A673 (cell line): ENCODE data around the gene OR8B3. TPM values are rescaled to one million over a fixed set of nuclear protein-coding genes. Genes with fewer than 3 reads are reported as not detected.

Experiments
- BruUV-seq: library from RNA; stranded (reverse); fragments of 400-500 nt; replicated peaks from 2 replicates; lab custom pipeline; 2021; lab: Mats Ljungman, UMichigan
- CTCF ChIA-PET: fragments of 300-600 bp; sonication (Branson Sonifier 250); formaldehyde crosslinking; loops from one replicate; lab custom pipeline; 2022; ENCODE audit warnings: antibody characterized with exemption; lab: Charles Lee
- POLR2A ChIA-PET: fragments of 300-600 bp; sonication (Branson Sonifier 250); formaldehyde crosslinking; loops from one replicate; lab custom pipeline; 2022; ENCODE audit warnings: antibody characterized with exemption; ENCODE audit not compliant: low non-redundant PET; lab: Charles Lee
- DNase-seq: peaks from one replicate; pipeline ENCODE4 v3.0.0-alpha.2; 2015; ENCODE audit warnings: low spot score
- H3K27ac ChIP-seq: fragments of 200-600 bp; sonication (generic); 2 replicates; pipeline ENCODE4 v1.5.1; 2016; ENCODE audit warnings: mixed run types, low read depth, mild to moderate bottlenecking, mixed read lengths, antibody characterized with exemption, low read length; ENCODE audit not compliant: poor library complexity, severe bottlenecking
- H3K27me3 ChIP-seq: fragments of 200-600 bp; sonication (generic); replicated peaks from 2 replicates; pipeline ENCODE4 v1.6.1; 2017; ENCODE audit warnings: mixed run types, low read depth, mild to moderate bottlenecking, mixed read lengths, antibody characterized with exemption, low read length; ENCODE audit not compliant: insufficient read depth, poor library complexity
- H3K36me3 ChIP-seq: fragments of 200-600 bp; sonication (generic); 2 replicates; pipeline ENCODE4 v1.6.1; 2016; ENCODE audit warnings: mixed run types, mild to moderate bottlenecking, mixed read lengths, antibody characterized with exemption, low read length; ENCODE audit not compliant: insufficient read depth, poor library complexity, severe bottlenecking
- H3K4me1 ChIP-seq: fragments of 200-600 bp; sonication (generic); 2 replicates; pipeline ENCODE4 v1.6.1; 2017; ENCODE audit warnings: mixed run types, mild to moderate bottlenecking, mixed read lengths, antibody characterized with exemption, low read length; ENCODE audit not compliant: insufficient read depth, poor library complexity, severe bottlenecking
- H3K4me3 ChIP-seq: fragments of 200-600 bp; sonication (generic); 2 replicates; pipeline ENCODE4 v1.5.1; 2016; ENCODE audit warnings: low read depth, mixed run types, mild to moderate bottlenecking, mixed read lengths, low read length; ENCODE audit not compliant: poor library complexity, severe bottlenecking
- H3K9me3 ChIP-seq: fragments of 200-600 bp; sonication (generic); 2 replicates; pipeline ENCODE4 v1.6.1; 2016; ENCODE audit warnings: mixed run types, low read depth, mild to moderate bottlenecking, mixed read lengths, antibody characterized with exemption, low read length; ENCODE audit not compliant: poor library complexity, severe bottlenecking
- CTCF ChIP-seq: fragments of 300-800, 200-600 bp; sonication (generic); conservative IDR thresholded peaks from 2 replicates; pipeline ENCODE4 v1.5.1; 2017; ENCODE audit warnings: low read depth, mild to moderate bottlenecking, antibody characterized with exemption, low read length, moderate library complexity, mixed read lengths
- EZH2 ChIP-seq: fragments of 200-600 bp; sonication (generic); IDR thresholded peaks from 2 replicates; pipeline ENCODE4 v1.6.1; 2017; ENCODE audit warnings: borderline replicate concordance, low read depth, mild to moderate bottlenecking, mixed read lengths, antibody characterized with exemption, low read length; ENCODE audit not compliant: poor library complexity, severe bottlenecking
- intact Hi-C: fragments of 100-400 bp; cut with micrococcal nuclease; formaldehyde crosslinking; loops from one replicate; pipeline ENCODE4 v1.10.0; 2022; ENCODE audit not compliant: unreplicated experiment
- total RNA-seq: library from RNA; stranded (reverse); gene quantifications from 2 replicates; pipeline ENCODE4 v1.2.3, GENCODE V29; 2021

The OR8B3 gene
- total RNA-seq, 1 experiment from 2014 or later = not detected

DNA sequence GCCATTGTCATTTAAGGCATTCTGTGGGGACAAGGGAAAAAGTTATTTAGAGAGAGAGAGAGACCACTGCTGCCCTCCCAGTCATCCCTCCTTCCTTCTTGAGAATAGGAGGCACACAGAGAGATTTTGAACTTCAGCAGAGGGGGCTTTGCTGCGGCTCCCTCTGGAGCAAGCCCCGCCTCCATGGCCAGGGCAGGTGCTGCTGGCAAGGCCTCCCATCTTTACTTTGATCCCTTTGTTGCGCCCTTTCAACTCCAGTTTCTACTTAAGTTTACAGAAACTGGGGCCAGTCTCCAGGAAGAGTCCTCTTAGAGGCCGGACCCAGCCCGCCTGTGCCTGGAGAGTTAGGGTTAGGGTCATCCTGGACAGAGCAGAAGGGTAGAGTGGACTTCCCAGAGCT, 42.3 kb upstream of the OR8B3 start:
- TF ChIP-seq EZH2 = no peak
- TF ChIP-seq CTCF = no peak
- H3K27me3 ChIP-seq = peaks cover under 1% of the 10 kb centered on the region
- CTCF ChIA-PET = no interaction called here

DNA sequence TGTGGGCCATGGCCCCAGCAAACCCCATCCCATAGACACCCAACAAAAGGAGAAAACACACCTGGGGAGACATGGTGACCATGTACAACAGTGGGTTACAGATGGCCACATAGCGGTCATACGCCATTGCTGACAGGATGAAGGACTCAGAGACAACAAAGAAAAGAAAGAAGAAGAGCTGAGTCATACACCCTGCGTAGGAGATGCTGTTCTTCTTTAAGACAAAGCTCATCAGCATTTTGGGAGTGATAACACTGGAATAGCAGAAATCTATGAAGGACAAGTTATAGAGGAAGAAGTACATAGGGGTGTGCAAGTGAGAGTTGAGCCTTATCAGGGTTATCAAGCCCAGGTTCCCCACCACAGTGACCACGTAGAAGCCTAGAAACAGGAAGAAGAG, 41.8 kb upstream of the OR8B3 start:
- intact Hi-C loops = no loop called here
- no peaks in the 10 kb centered on the region for H3K4me1 ChIP-seq
- DNase-seq = no peak
- peaks cover 6% of the 10 kb centered on the region for H3K27me3 ChIP-seq
- H3K36me3 ChIP-seq = no peaks in the 10 kb centered on the region
- POLR2A ChIA-PET = no interaction called here
- CTCF ChIA-PET = no interaction called here
- H3K4me3 ChIP-seq = no peak overlapping the region
- TF ChIP-seq EZH2 = no peak
- TF ChIP-seq CTCF = no peak
- H3K27ac ChIP-seq = no peak overlapping the region
- H3K9me3 ChIP-seq = no peaks in the 10 kb centered on the region
- no TSS peak for BruUV-seq

More for the DNA sequence above, 42.3 kb upstream of the OR8B3 start:
- H3K9me3 ChIP-seq = no peaks in the 10 kb centered on the region
- no peaks in the 10 kb centered on the region for H3K36me3 ChIP-seq
- DNase-seq = no peak
- POLR2A ChIA-PET = no interaction called here
- no peaks in the 10 kb centered on the region for H3K4me1 ChIP-seq
- no peak overlapping the region for H3K27ac ChIP-seq
- BruUV-seq = no TSS peak
- no peak overlapping the region for H3K4me3 ChIP-seq
- intact Hi-C loops = no loop called here

DNA sequence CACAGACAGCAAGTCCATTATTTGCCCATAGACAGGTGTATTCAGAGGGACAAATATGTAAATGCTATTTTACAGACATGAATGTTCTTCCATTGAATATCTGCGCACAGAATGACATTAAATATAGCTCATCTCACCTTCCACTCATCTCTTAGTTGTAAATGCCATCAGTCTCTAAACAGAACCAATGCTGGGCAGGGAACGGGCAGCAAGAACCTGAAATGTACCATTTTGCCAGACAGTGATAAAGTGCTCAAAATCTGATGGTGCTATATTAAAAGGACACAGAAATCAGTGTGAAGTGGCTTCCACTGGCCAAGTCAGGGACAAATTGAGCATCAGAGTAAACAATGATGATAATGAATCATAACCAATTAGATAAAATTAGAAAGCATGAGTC, 35.9 kb upstream of the OR8B3 start:
- Histone ChIP-seq H3K27ac (no peak overlapping the region), H3K36me3 (no peaks in the 10 kb centered on the region), H3K9me3 (peaks cover 3% of the 10 kb centered on the region), H3K27me3 (peaks cover 9% of the 10 kb centered on the region), H3K4me1 (no peaks in the 10 kb centered on the region), H3K4me3 (no peak overlapping the region)
- ChIA-PET CTCF (no interaction called here), POLR2A (no interaction called here)
- intact Hi-C loops = no loop called here
- no TSS peak for BruUV-seq
- TF ChIP-seq EZH2 (no peak), CTCF (no peak)
- DNase-seq = no peak
